GM12874 (cell line): ENCODE results near the gene OR6Q1.

Experiments
- TF ChIP-seq, protein P1 (sequence below): IDR thresholded peaks from 2 replicates; pipeline ENCODE4 v1.5.1; 2011; ENCODE audit warnings: low read depth, mild to moderate bottlenecking, control low read depth, low read length, moderate library complexity; ENCODE audit not compliant: insufficient read depth

Gene OR6Q1

DNA sequence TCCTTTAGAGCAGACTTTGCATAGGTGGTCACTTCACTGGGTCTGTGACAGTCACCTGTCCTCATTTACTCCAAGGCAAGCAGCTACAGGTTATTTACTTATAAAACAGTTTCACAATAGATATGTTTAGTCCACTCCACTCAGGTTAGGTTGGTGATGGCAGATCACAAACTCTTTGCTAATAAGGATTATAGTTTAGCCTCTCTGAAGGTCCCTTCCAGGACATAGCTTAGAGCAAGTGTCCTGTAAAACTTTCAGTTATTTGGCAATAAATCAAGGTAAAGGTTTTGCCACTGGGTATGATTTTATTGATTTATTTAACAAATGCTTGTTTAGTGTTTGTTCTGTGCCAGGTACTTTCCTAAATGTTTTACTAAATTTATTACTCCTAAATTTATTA, 8.8 kb downstream of the OR6Q1 start:
- TF ChIP-seq, protein P1, sequence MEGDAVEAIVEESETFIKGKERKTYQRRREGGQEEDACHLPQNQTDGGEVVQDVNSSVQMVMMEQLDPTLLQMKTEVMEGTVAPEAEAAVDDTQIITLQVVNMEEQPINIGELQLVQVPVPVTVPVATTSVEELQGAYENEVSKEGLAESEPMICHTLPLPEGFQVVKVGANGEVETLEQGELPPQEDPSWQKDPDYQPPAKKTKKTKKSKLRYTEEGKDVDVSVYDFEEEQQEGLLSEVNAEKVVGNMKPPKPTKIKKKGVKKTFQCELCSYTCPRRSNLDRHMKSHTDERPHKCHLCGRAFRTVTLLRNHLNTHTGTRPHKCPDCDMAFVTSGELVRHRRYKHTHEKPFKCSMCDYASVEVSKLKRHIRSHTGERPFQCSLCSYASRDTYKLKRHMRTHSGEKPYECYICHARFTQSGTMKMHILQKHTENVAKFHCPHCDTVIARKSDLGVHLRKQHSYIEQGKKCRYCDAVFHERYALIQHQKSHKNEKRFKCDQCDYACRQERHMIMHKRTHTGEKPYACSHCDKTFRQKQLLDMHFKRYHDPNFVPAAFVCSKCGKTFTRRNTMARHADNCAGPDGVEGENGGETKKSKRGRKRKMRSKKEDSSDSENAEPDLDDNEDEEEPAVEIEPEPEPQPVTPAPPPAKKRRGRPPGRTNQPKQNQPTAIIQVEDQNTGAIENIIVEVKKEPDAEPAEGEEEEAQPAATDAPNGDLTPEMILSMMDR: no peak

- TF ChIP-seq, protein P1: no peak
Observed at GRCh38 chr11:58043379-58043778, 12.6 kb downstream of the OR6Q1 start.

DNA sequence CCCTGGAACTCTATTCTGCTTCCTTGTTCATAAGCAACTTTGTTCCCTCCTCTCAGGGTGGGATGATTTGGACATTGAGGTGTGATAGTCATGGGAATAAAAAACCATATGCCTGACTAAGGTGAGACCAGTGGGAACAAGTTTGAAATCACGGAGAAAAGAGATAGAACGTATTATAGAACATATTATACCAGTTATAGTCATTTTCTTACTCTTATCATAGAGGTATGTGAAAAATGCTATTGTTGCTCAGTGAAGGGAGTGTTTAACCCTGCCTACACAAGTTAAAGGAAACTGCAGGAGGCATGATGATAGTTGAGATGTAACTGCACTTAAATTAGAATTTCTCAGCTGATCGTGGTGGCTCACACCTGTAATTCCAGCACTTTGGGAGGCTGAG, 15.5 kb downstream of the OR6Q1 start:
- TF ChIP-seq, protein P1: no peak

- TF ChIP-seq, protein P1: no peak
Observed at GRCh38 chr11:58047818-58048217, 17.1 kb downstream of the OR6Q1 start.

DNA sequence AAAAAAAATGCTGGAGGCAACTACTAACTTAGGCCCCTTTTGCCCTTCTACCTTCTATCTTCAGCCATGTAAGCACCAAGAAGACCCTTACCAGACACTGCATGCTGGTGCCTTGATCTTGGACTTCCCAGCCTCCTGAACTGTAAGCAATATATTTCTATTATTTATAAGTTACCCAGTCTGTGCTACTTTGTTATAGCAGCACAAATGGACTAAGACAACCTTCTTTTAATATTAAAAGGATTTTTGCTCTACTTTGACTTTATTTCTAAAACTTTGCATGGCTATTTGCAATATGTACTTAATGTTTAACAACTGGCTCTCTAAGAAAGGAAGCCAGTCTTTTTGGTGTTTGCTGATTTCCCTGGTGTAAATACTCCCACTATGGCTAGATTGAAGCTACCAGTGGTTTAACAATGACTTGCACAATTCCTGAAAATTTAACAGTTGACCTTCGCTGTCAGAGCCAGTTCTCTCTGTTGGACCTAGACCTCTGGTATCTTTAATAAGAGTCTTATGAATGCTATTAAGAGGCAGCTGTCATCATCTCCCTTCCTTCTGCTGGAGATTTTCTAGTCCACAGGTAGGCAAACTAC, 25.2 kb downstream of the OR6Q1 start:
- TF ChIP-seq, protein P1: no peak

DNA sequence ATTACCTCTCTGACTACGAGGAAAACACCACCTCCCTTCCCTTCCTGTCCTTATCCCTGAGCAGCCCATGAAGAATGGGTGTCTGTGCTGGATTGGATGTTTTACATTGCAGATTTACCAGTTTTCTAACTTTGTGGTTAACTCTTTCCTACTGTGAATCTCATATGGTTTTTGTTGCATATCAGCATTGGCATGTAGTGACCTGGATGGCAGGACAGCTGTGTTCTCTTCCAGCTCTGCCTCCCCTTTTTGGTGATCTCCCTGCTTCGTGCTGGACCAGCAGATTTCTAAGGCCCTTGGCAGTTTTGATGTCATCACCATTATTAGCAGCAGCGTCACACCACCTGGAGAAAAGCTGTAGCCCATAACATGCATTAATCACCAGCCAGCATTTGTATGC, 26.7 kb downstream of the OR6Q1 start:
- TF ChIP-seq, protein P1: no peak

GRCh38 chr11:58058276-58059006, 27.7 kb downstream of the OR6Q1 start:
- TF ChIP-seq, protein P1: no peak
